Transverse colon (tissue), 4 donors: Measurements from ENCODE around the gene TTN. TPM values are rescaled to one million over a fixed set of nuclear protein-coding genes. Genes with fewer than 3 reads are reported as not detected.

Experiments used
- DNase-seq: peaks from one replicate; pipeline ENCODE4 v3.0.0-alpha.2; 2019
- H3K27ac ChIP-seq, 4 donors: fragments of 200-600 bp; sonication (generic); 2 replicates each; pipeline ENCODE4 v1.5.1; 2016 to 2018; ENCODE audit warnings: inconsistent platforms in 4 of 4
- H3K27me3 ChIP-seq: fragments of 200-600 bp; sonication (generic); 2 replicates; pipeline ENCODE4 v1.5.1; 2017; ENCODE audit warnings: inconsistent platforms
- H3K36me3 ChIP-seq, 4 donors: fragments of 200-600 bp; sonication (generic); 2 replicates each; pipeline ENCODE4 v1.5.1; 2017 to 2019; ENCODE audit warnings: inconsistent platforms in 4 of 4
- H3K4me1 ChIP-seq, 4 donors: fragments of 200-600 bp; sonication (generic); 2 replicates each; pipeline ENCODE4 v1.5.1; 2017 to 2020; ENCODE audit warnings: inconsistent platforms in 4 of 4
- H3K4me3 ChIP-seq, 4 donors: fragments of 200-600 bp; sonication (generic); 1 replicate in 1 of 4; 2 replicates in 3 of 4; pipeline versions ENCODE4 v1.5.1 to v1.6.1; 2017 to 2019; ENCODE audit warnings: inconsistent platforms in 4 of 4
- H3K9me3 ChIP-seq, 2 donors: fragments of 200-600 bp; sonication (generic); 2 replicates each; pipeline ENCODE4 v1.5.1; 2017 to 2019; ENCODE audit warnings: inconsistent platforms in 2 of 2
- EP300 ChIP-seq: sonication (generic); formaldehyde crosslinking; IDR thresholded peaks from one replicate; pipeline ENCODE4 v1.6.1; 2017; ENCODE audit warnings: antibody characterized with exemption, low read depth
- POLR2A ChIP-seq: fragments of 450-650 bp; IDR thresholded peaks from one replicate; pipeline ENCODE4 v1.6.1; 2016; ENCODE audit warnings: antibody characterized with exemption, mild to moderate bottlenecking, moderate library complexity
- POLR2AphosphoS5 ChIP-seq, 3 donors: sonication (generic); formaldehyde crosslinking; IDR thresholded peaks; one replicate each; pipeline ENCODE4 v1.6.1; 2016; ENCODE audit warnings: antibody characterized with exemption in 3 of 3
- WGBS, 2 donors: methylation state at CpG; one replicate each; pipeline ENCODE4 v1.1.5; 2018; ENCODE audit warnings: low coverage in 1 of 2; 5-methylcytosine and 5-hydroxymethylcytosine counted together
- in situ Hi-C, 4 donors: fragments of 200-750 bp; cut with MboI; loops; one replicate each; pipeline versions ENCODE4 v1.15.0 to v1.15.1; 2017; ENCODE audit warnings: low sequenced_read_pairs in 3 of 4, low pct_ligation_motif_present in 1 of 4, low pct_unique_long_range_greater_than_20kb in 1 of 4
- intact Hi-C: fragments of 100-400 bp; cut with DNase I; formaldehyde crosslinking; loops from one replicate; pipeline ENCODE4 v1.15.1; 2023; ENCODE audit warnings: low total_unique reads
- total RNA-seq, 4 donors: library from RNA; depleted of rRNA; stranded (reverse); fragments of >200 nt; gene quantifications; one replicate each; pipeline ENCODE4 v1.1.0, GENCODE V29; 2016
- TF ChIP-seq, protein P1 (sequence below), 5 experiments: fragments of 200-600 bp in 3 of 5; fragments of 450-650 bp in 2 of 5; sonication (generic) in 3 of 5; IDR thresholded peaks; 1 replicate in 2 of 5; 2 replicates in 3 of 5; pipeline ENCODE4 v1.5.1; 2016 to 2017; ENCODE audit warnings: antibody characterized with exemption in 5 of 5, inconsistent platforms in 3 of 5, mild to moderate bottlenecking in 2 of 5, moderate library complexity in 1 of 5

Gene TTN
- total RNA-seq, 4 donors from 2014 or later, result 6.2 to 43.4 (median 18.1) TPM

DNA sequence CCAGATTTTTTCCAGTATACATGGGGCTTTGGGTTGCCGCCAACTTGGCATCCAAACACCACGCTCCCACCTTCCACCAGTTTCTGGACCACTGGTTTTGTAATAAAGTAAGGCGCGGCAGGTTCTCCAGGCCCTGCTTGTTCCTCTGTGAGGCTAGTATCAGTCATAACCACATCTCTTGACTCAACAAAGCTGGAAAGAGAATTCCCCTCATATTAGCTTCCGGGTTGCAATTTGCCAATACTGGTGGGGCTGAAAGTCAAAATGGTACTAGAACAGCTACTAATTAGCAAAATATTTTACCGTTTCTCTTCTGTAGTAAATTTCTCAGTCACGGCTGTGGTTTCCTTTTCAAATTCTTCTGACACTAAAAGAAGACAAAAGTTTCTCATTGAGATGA lies 25.0 kb downstream of the TTN start:
- Histone ChIP-seq H3K4me3 (no peak overlapping the region), H3K36me3 (no peaks in the 10 kb centered on the region), H3K27ac (no peak overlapping the region), H3K9me3 (no peaks in the 10 kb centered on the region), H3K27me3 (no peaks in the 10 kb centered on the region), H3K4me1 (no peaks in the 10 kb centered on the region)
- WGBS, 2 donors, result 74 to 89% methylated on average over 7 of the region's 7 CpGs
- TF ChIP-seq, protein P1, sequence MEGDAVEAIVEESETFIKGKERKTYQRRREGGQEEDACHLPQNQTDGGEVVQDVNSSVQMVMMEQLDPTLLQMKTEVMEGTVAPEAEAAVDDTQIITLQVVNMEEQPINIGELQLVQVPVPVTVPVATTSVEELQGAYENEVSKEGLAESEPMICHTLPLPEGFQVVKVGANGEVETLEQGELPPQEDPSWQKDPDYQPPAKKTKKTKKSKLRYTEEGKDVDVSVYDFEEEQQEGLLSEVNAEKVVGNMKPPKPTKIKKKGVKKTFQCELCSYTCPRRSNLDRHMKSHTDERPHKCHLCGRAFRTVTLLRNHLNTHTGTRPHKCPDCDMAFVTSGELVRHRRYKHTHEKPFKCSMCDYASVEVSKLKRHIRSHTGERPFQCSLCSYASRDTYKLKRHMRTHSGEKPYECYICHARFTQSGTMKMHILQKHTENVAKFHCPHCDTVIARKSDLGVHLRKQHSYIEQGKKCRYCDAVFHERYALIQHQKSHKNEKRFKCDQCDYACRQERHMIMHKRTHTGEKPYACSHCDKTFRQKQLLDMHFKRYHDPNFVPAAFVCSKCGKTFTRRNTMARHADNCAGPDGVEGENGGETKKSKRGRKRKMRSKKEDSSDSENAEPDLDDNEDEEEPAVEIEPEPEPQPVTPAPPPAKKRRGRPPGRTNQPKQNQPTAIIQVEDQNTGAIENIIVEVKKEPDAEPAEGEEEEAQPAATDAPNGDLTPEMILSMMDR (IDR thresholded peaks at IDR 0.05), result no peak
- intact Hi-C loops (no loop called here), in situ Hi-C loops (no loop called here)
- no peak for DNase-seq

DNA sequence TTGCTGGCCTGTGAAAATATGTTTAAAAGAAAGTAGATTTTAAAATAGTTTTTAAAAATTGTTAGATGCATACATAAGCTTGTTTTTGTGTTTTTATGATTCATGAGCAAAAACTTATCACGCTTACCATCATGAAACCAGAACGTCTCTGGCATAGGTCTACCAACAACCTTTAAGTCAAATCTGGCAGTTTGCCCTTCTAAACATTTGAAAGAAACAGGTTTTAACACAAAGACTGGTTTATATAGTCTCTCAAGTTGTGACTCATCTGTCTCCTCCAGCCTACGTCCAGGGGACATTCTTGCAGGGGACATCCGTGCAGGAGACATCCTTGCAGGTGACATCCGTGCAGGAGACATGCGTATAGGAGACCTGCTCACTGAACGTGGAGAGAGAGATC lies 29.6 kb downstream of the TTN start:
- no peak overlapping the region for H3K27ac ChIP-seq
- no peak overlapping the region for H3K4me3 ChIP-seq
- no peaks in the 10 kb centered on the region for H3K9me3 ChIP-seq
- H3K27me3 ChIP-seq, result no peaks in the 10 kb centered on the region
- H3K36me3 ChIP-seq, result no peaks in the 10 kb centered on the region
- H3K4me1 ChIP-seq, result no peaks in the 10 kb centered on the region
- TF ChIP-seq POLR2A (no peak), EP300 (no peak), POLR2AphosphoS5 (IDR thresholded peaks at IDR 0.05) (no peak)
- TF ChIP-seq, protein P1 (IDR thresholded peaks at IDR 0.05), result no peak
- in situ Hi-C loops, result no loop called here
- DNase-seq, result no peak
- WGBS, 2 donors, result 64 to 72% methylated on average over 5 to 7 of the region's 7 CpGs
- intact Hi-C loops, result no loop called here

DNA sequence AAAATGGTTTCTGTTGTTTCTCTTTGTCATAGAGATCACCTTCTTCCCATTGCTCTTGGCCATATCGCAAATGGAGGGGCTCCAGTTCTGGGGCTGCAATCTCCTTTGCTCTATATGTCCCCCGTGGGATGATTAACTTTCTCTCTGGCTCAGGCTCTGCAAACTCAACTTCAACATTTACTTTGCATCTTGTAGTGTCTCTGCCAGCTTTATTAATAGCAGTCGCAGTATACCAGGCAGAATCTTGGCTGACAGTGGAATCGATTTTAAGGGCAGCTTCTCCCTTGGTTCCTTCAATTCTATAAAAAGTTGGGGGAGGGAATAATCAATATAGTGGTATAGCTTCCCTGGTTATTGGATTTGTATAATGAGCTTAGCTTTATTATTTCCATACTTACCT lies 30.5 kb downstream of the TTN start:
- in situ Hi-C loops, result no loop called here
- H3K27me3 ChIP-seq, result no peaks in the 10 kb centered on the region
- no peaks in the 10 kb centered on the region for H3K9me3 ChIP-seq
- no peaks in the 10 kb centered on the region for H3K36me3 ChIP-seq
- intact Hi-C loops, result no loop called here
- 95 to 100% methylated on average over 3 to 4 of the region's 4 CpGs for WGBS, 2 donors
- H3K4me1 ChIP-seq, result no peaks in the 10 kb centered on the region
- DNase-seq, result no peak
- no peak overlapping the region for H3K27ac ChIP-seq
- TF ChIP-seq EP300 (no peak), POLR2AphosphoS5 (IDR thresholded peaks at IDR 0.05) (no peak)
- no peak overlapping the region for H3K4me3 ChIP-seq

DNA sequence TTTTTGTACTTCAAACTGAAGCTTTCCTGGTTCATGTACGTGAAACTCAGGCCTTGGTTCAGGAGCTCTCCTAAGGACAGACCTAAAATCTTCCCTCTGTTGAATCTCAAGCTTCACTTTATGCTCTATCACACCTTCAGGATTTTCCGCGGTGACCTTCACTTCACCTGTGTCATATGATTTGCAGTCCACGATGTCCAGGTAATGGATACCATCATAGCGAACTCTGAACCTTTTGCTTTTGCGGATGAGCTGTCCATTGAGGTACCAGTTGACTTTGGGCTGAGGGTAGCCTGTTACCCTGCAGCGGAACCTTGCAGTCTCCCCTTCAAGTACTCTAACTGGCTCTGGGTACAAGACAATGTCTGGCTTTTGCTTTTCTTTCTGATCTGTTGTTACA lies 31.2 kb downstream of the TTN start:
- in situ Hi-C loops (no loop called here), intact Hi-C loops (no loop called here)
- H3K9me3 ChIP-seq, result no peaks in the 10 kb centered on the region
- H3K4me3 ChIP-seq, result no peak overlapping the region
- DNase-seq, result no peak
- no peaks in the 10 kb centered on the region for H3K36me3 ChIP-seq
- H3K27ac ChIP-seq, result no peak overlapping the region
- H3K4me1 ChIP-seq, result no peaks in the 10 kb centered on the region
- 94 to 96% methylated on average over 5 to 7 of the region's 7 CpGs for WGBS, 2 donors
- TF ChIP-seq, protein P1 (IDR thresholded peaks at IDR 0.05), result no peak
- TF ChIP-seq POLR2A (no peak), POLR2AphosphoS5 (IDR thresholded peaks at IDR 0.05) (no peak), EP300 (no peak)
- no peaks in the 10 kb centered on the region for H3K27me3 ChIP-seq

DNA sequence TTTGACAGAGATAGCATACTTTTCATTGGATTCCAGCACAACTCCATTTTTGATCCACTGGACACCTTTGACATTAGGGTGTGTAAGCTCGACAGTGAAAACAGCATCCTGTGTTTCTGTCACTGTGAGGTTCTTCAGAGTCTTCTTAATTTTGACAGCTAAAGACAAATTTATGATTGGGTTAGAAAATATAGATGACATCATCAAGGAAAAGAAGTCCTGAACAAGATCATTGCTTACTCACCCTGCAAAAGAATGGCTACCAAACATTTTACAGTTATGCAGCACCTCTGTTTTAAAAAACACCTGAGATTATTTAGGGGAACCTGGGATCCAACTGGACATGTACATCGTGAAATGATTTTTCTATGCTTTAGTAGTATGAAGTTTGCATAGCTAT lies 36.7 kb downstream of the TTN start:
- H3K27ac ChIP-seq, result no peak overlapping the region
- no peaks in the 10 kb centered on the region for H3K9me3 ChIP-seq
- H3K27me3 ChIP-seq, result no peaks in the 10 kb centered on the region
- TF ChIP-seq EP300, result no peak
- TF ChIP-seq, protein P1 (IDR thresholded peaks at IDR 0.05), result no peak
- TF ChIP-seq POLR2A, result no peak
- no peak for TF ChIP-seq POLR2AphosphoS5 (IDR thresholded peaks at IDR 0.05)
- H3K36me3 ChIP-seq, result no peaks in the 10 kb centered on the region
- in situ Hi-C loops, result no loop called here
- no peaks in the 10 kb centered on the region for H3K4me1 ChIP-seq
- 59 to 84% methylated on average over 2 of the region's 2 CpGs for WGBS, 2 donors
- no peak for DNase-seq
- intact Hi-C loops, result no loop called here
- no peak overlapping the region for H3K4me3 ChIP-seq
